GM21367 (cell line): ENCODE data around the gene PKD2L2.
"Not testable (repeated sequence)": the region's sequence is repeated elsewhere in the genome, so short reads cannot be mapped to it uniquely, and the experiment has no call there.

Experiments
- ATAC-seq: cut with Tn5 transposase; IDR thresholded peaks from one replicate; pipeline ENCODE4 v1.9.1; 2021; ENCODE audit not compliant: unreplicated experiment

The PKD2L2 gene

DNA sequence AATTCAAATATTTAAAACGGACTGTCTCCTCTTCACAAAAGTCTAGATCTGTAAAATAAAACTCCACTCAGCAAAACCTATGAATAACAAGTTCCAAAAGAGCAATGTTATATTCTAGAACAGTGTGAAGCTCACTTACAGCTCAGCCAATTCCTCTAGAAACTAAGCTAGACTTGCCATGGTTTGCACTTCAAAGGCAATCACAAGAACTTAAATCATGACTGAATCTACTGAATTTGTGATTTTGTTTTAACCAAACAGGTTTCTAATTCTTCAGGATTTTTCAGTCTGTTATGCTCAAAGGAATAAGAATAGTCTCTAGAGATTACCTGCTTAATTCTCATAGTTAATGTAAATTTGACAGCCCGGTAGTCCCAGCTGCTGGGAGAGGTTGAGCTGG, 1.4 kb upstream of the PKD2L2 start:
- no peak for ATAC-seq

GRCh38 chr5:137888466-137888862, 793 bp upstream of the PKD2L2 start:
- no peak for ATAC-seq

GRCh38 chr5:137890845-137891244, 1.6 kb downstream of the PKD2L2 start:
- no peak for ATAC-seq

GRCh38 chr5:137891849-137892248, 2.6 kb downstream of the PKD2L2 start:
- ATAC-seq: no peak

DNA sequence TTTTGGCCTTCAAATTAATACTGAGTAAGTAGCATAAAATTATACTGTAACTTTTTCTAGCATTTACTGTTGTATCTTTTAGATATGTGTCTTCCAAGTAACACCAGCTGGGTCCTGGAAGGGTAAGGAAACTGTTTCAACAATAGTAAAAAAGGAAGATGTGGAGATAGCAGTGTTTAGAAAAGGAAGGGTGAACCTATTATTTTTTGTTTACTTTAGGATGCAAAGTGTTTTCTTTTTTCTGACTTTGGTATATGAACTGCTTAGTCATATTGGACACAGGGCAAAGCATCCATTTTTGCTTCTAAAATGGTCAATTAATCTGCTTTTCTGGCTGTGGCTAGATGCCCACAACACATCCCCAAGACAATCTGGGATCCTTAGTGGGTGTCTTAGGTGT, 5.3 kb downstream of the PKD2L2 start:
- no peak for ATAC-seq

DNA sequence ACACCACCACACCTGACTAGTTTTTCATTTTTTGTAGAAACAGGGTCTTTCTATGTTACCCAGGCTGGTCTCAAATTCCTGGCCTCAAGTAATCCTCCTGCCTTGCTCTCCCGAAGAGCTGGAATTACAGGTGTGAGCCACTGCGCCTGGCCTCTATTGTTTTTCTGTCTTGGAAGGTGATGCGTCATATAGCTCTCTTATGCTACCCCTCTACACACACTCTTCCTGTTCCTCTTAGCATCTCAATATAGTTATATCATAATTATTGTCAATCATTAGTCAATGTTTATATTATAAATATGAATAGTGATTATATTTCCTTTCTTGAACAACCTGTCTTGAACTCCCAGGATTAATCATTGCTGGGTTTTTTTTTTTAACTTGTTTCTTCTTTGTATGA, 7.3 kb downstream of the PKD2L2 start:
- no peak for ATAC-seq

DNA sequence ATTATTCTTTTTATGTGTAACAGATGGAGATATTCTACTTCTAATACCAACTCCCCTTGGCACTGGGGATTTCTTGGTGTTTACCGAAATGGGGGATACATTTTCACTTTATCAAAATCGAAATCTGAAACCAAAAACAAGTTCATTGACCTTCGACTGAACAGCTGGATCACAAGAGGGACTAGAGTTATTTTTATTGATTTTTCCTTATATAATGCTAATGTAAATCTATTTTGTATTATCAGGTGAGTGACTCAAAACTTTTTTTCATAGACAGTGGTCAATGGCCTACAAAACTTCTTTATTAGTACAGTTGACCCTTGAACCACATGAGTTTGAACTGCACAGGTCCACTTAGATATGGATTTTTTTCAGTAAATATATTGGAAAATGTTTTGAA, 10.2 kb downstream of the PKD2L2 start:
- no peak for ATAC-seq

GRCh38 chr5:137901011-137901817, 12.0 kb downstream of the PKD2L2 start:
- ATAC-seq: no peak

- ATAC-seq: no peak
Observed at GRCh38 chr5:137902408-137903133, 13.3 kb downstream of the PKD2L2 start.

DNA sequence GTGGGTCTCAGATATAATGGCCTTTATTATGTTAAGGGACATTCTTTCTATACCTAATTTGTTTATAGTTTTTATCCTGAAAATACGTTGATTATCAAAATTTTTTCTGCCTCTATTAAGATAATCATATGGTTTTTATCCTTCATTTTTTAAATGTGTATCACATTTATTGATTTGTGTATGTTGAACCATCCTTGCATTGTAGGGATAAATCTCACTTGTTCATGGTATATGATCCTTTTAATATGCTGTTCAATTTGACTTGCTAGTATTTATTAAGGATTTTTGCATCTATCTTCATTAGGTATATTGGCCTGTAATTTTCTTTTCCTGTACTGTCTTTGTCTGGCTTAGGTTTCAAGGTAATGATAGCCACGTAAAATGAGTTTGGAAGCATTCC, 25.5 kb downstream of the PKD2L2 start:
- no peak for ATAC-seq

GRCh38 chr5:137916923-137917322, 27.7 kb downstream of the PKD2L2 start:
- no peak for ATAC-seq

- no peak for ATAC-seq
Observed at GRCh38 chr5:137921931-137922330, 32.7 kb downstream of the PKD2L2 start.

DNA sequence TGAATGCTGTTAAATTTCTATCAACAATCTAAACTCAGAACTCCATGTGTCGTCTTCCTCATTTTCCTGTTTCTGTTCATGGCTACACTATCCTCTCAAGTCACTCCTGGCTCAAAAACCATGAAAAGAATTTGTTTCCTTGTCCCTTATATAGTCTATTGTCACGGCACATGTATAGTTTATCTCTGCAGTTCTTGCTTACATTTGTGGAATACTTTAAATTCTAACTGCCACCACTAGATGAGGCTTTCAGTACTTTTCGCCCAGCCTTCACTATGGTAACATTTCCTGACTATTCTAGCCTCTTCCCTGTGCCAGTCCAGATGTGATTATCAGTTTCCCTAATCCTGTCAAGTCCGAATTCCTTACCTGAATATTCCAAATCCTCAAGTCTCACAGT, 34.6 kb downstream of the PKD2L2 start:
- ATAC-seq: no peak

DNA sequence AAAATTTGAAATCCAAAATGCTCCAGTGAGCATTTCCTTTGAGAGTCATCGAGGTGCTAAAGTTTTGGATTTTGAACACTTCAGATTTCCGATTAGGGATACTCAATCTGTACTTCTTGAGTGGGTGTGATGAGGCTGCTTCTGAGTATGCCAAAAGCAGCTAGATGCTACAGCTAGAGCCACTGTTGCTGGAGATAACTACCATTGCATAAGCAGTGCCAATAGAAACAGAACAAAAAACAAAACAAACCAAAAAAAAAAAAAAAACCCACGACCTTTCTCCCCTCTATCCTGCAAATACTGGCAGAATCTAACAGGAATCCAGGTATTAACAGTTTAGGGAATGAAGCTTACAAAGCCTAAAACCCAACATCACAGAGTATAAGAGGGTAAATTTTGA, 43.5 kb downstream of the PKD2L2 start:
- ATAC-seq: no peak

DNA sequence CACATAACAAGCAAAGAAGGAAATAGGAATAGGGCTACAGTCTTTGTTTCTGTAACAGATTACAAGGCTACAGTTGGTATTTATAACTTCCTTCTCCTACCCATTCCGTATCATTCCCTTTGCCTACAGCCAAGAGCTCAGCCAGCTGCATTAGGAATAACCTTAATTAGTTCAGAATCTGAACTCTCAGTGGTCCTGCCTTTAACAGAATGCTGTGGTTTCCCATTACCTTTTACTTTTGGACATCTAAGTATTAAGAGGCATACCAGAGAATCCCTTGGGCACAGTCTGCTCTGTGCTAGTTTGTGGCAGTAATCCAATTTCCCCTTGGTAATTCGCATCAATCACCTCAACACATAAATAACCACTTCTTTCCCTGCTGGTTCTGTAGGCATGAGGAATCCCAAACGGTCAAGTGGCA, 44.2 kb downstream of the PKD2L2 start:
- no peak for ATAC-seq

DNA sequence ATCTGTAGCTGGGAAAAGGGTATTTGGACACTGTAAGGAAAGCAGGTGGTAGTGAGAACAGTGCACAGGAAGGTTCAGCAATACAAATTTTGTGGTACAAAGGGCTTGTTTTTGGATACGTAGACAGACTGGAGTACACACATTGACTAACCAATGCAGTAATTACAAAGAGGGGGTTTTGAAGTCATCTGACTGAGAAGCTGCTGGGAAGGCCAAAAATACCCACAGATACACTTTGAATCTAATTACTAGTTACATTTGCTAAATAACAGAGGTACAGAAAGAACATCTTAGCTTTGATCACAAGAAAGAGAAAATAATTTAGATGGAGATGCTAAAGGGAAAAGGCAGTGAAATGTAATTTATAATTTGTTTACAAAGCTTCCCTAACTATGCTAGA, 45.9 kb downstream of the PKD2L2 start:
- no peak for ATAC-seq

DNA sequence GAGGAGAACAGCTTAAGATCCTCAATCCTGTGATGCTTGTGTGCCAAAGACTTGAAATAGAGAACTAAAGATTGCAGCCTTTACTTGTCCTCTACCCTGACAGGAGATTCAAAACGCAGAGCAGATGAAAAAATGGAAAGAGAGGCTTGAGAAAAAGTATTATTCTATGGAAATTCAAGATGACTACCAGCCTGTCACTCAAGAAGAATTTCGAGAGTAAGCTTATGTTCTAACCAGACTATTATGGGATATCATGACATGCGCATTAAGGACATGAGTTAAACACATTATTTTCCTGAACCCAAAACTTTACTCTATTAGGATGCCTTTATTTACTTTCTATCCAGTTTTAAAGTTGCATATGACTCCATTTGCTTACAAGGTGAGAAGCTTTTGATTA, 46.4 kb downstream of the PKD2L2 start:
- ATAC-seq: no peak

DNA sequence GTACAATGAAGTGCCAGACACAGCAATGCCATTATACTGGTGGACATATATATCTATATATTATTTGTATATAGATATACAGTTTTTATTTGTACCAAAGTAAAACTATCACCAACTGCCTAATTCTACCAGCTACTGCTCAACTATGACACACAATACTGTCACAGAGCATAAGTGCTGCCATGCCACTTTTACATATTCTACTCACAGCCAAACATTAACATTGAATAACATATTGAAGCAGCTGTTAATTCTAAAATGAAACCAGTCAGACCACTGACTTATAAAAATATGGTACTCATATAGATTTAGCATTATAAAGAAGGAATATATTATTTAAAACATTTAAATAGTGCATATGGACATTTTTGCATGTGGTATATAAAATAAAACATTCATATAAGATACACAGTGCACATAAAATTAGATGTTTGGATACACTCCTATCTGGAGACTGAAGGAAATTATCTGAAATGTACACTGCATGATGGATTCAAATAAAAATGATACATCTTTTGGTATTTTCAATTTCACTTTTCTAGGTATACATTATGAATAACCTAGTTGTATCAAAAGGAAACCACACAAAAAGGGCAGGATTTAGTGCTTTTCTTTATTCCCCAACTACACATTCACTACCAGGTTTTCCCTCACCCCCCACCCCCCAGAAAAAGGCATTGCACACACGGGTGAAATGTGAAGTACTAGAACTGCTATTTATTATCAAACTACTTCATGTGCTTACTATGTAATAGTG, 48.9 kb downstream of the PKD2L2 start:
- no peak for ATAC-seq

GRCh38 chr5:137938751-137939143, 49.5 kb downstream of the PKD2L2 start:
- no peak for ATAC-seq

DNA sequence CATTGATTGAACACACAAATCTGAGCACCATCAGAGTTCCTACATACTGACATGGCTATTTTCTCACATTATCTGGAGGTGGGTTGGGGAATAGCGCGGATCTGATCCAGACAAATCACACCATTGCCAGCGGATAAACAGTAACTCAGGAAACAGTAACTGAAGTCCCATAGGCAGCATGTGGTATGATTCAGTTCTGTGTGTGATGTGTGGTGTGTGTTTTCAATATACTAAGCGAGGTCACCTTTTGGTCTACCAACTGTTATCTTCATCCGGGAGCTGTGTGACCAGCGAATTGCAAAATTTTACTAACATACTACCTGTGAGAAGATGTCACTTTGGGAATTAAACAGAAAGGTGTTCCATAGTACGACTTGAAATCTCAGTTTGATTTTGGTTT, 50.1 kb downstream of the PKD2L2 start:
- ATAC-seq: no peak

GRCh38 chr5:137944280-137944679, 55.0 kb downstream of the PKD2L2 start:
- not testable (repeated sequence) for ATAC-seq

DNA sequence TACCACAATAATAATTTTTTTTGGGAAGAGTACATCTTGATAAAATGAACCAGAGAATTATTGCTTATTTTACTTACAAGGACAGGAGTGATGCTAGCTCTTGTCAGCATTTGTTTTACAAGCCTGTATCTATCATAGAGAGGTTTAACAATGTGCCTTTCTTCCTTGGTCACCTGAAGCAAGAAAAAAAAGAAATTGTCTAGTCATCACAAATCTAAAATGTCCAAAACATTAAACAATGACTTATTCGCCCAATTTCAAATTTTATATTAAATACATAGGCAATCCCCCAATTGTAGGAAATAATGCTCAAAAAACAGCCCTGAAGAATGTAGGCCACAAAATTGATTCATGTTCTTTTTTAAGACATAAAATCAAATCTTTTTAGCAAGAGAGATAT, 56.6 kb downstream of the PKD2L2 start:
- ATAC-seq: no peak
